IPS DF 6.9 (cell line): ENCODE measurements around the gene ERC2.

Experiments used
- DNase-seq: peaks from one replicate; pipeline ENCODE4 v3.0.0-alpha.2; 2013; ENCODE audit warnings: low read depth, low spot score
- H3K27ac ChIP-seq: one replicate; pipeline ENCODE4 v1.5.1; 2013; ENCODE audit warnings: low read length, control low read depth
- H3K27me3 ChIP-seq: 2 replicates; pipeline ENCODE4 v1.6.1; 2013; ENCODE audit warnings: mild to moderate bottlenecking, low read length; ENCODE audit not compliant: control insufficient read depth, insufficient read depth
- H3K36me3 ChIP-seq: 2 replicates; pipeline ENCODE4 v1.6.1; 2013; ENCODE audit warnings: low read length; ENCODE audit not compliant: control insufficient read depth, insufficient read depth
- H3K4me1 ChIP-seq: 2 replicates; pipeline ENCODE4 v1.6.1; 2013; ENCODE audit warnings: low read length; ENCODE audit not compliant: control insufficient read depth, insufficient read depth
- H3K4me3 ChIP-seq: 2 replicates; pipeline ENCODE4 v1.5.1; 2013; ENCODE audit warnings: mild to moderate bottlenecking, low read length
- H3K9me3 ChIP-seq: 2 replicates; pipeline ENCODE4 v1.6.1; 2013; ENCODE audit warnings: low read length, inconsistent platforms; ENCODE audit not compliant: control insufficient read depth, insufficient read depth
- WGBS: extraction: QIAGEN DNeasy Blood & Tissue Kit; methylation state at CpG from one replicate; pipeline ENCODE4 v1.1.7; 2013; ENCODE audit warnings: mixed read lengths, missing lambda C conversion rate; ENCODE audit not compliant: insufficient read length, insufficient coverage; 5-methylcytosine and 5-hydroxymethylcytosine counted together

ERC2 gene

GRCh38 chr3:55486101-55486856 lies 982.0 kb downstream of the ERC2 start:
- H3K4me1 ChIP-seq, result 0 out of 2 replicates have a peak, but pooled peaks cover 2% of the 10 kb centered on the region
- no CpG with 5 or more reads among the region's 49 CpGs for WGBS
- no peak overlapping the region for H3K27ac ChIP-seq
- peak overlapping the region; percentile 43; the same call in 1 of the 2 replicates for H3K4me3 ChIP-seq
- H3K27me3 ChIP-seq, result peaks cover 40% of the 10 kb centered on the region
- H3K36me3 ChIP-seq, result no peaks in the 10 kb centered on the region
- no peak for DNase-seq
- no peaks in the 10 kb centered on the region for H3K9me3 ChIP-seq

GRCh38 chr3:55484801-55485791 lies 983.2 kb downstream of the ERC2 start:
- peak overlapping the region; percentile 50; the same call in 1 of the 2 replicates for H3K4me3 ChIP-seq
- H3K9me3 ChIP-seq, result no peaks in the 10 kb centered on the region
- WGBS, result no CpG with 5 or more reads among the region's 57 CpGs
- no peaks in the 10 kb centered on the region for H3K36me3 ChIP-seq
- no peaks in the 10 kb centered on the region for H3K4me1 ChIP-seq
- no peak for DNase-seq
- H3K27ac ChIP-seq, result no peak overlapping the region
- H3K27me3 ChIP-seq, result peaks cover 46% of the 10 kb centered on the region

GRCh38 chr3:55484191-55484689 lies 984.0 kb downstream of the ERC2 start:
- Histone ChIP-seq H3K27ac (no peak overlapping the region), H3K4me3 (peak overlapping the region; percentile 14; the same call in 1 of the 2 replicates), H3K9me3 (no peaks in the 10 kb centered on the region), H3K36me3 (no peaks in the 10 kb centered on the region), H3K4me1 (no peaks in the 10 kb centered on the region), H3K27me3 (peaks cover 49% of the 10 kb centered on the region)
- no CpG with 5 or more reads among the region's 20 CpGs for WGBS
- no peak for DNase-seq

- Histone ChIP-seq H3K27me3 (peaks cover 44% of the 10 kb centered on the region), H3K9me3 (no peaks in the 10 kb centered on the region), H3K4me3 (peak overlapping the region; percentile 58; the same call in 1 of the 2 replicates), H3K27ac (no peak overlapping the region), H3K36me3 (no peaks in the 10 kb centered on the region), H3K4me1 (no peaks in the 10 kb centered on the region)
- DNase-seq, result no peak
- no CpG with 5 or more reads among the region's 40 CpGs for WGBS
Observed at GRCh38 chr3:55483196-55484095, 984.8 kb downstream of the ERC2 start.

- no peaks in the 10 kb centered on the region for H3K4me1 ChIP-seq
- H3K27ac ChIP-seq, result no peak overlapping the region
- H3K9me3 ChIP-seq, result no peaks in the 10 kb centered on the region
- no peak for DNase-seq
- H3K36me3 ChIP-seq, result no peaks in the 10 kb centered on the region
- no CpG with 5 or more reads among the region's 38 CpGs for WGBS
- peaks cover 44% of the 10 kb centered on the region for H3K27me3 ChIP-seq
- H3K4me3 ChIP-seq, result peak overlapping the region; percentile 58; the same call in 1 of the 2 replicates
Observed at GRCh38 chr3:55482496-55483195, 985.6 kb downstream of the ERC2 start.

- H3K4me1 ChIP-seq, result no peaks in the 10 kb centered on the region
- H3K27ac ChIP-seq, result no peak overlapping the region
- no peaks in the 10 kb centered on the region for H3K36me3 ChIP-seq
- no CpG with 5 or more reads among the region's 37 CpGs for WGBS
- no peaks in the 10 kb centered on the region for H3K9me3 ChIP-seq
- H3K27me3 ChIP-seq, result peaks cover 40% of the 10 kb centered on the region
- H3K4me3 ChIP-seq, result peak overlapping the region; percentile 58; the same call in 1 of the 2 replicates
- no peak for DNase-seq
Observed at GRCh38 chr3:55481744-55482495, 986.3 kb downstream of the ERC2 start.

- peaks cover 40% of the 10 kb centered on the region for H3K27me3 ChIP-seq
- no peak overlapping the region for H3K27ac ChIP-seq
- no peak for DNase-seq
- H3K4me3 ChIP-seq, result peak overlapping the region; percentile 58; the same call in 1 of the 2 replicates
- H3K36me3 ChIP-seq, result no peaks in the 10 kb centered on the region
- no peaks in the 10 kb centered on the region for H3K4me1 ChIP-seq
- no CpG with 5 or more reads among the region's 42 CpGs for WGBS
- no peaks in the 10 kb centered on the region for H3K9me3 ChIP-seq
Observed at GRCh38 chr3:55480911-55481743, 987.1 kb downstream of the ERC2 start.

GRCh38 chr3:55477306-55478303 lies 990.7 kb downstream of the ERC2 start:
- Histone ChIP-seq H3K27me3 (peaks cover 34% of the 10 kb centered on the region; the same call in 1 of the 2 replicates), H3K9me3 (no peaks in the 10 kb centered on the region), H3K27ac (no peak overlapping the region), H3K4me1 (no peaks in the 10 kb centered on the region), H3K4me3 (no peak overlapping the region), H3K36me3 (no peaks in the 10 kb centered on the region)
- no peak for DNase-seq
- WGBS, result no CpG with 5 or more reads among the region's 9 CpGs
